Measurements from ENCODE around the gene KLHL26. TPM values are rescaled to one million over a fixed set of nuclear protein-coding genes. Genes with fewer than 3 reads are reported as not detected.

Gene KLHL26
- total RNA-seq, 6 experiments from 2014 or later, result 3.6 to 9.3 (median 7.4) TPM

GRCh38 chr19:18617562-18617961 is 19.3 kb upstream of the KLHL26 start:
- Mint-ChIP-seq H3K36me3 (ENCODE audit: low read depth) (peaks cover 7% of the 10 kb centered on the region), H3K27ac (no peak overlapping the region), H3K27me3 (ENCODE audit: insufficient read depth) (peaks cover 40% of the 10 kb centered on the region), H3K9me3 (peaks cover 9% of the 10 kb centered on the region), H3K4me3 (no peak overlapping the region), H3K4me1 (ENCODE audit: low read depth) (no peaks in the 10 kb centered on the region)
- no peak for TF ChIP-seq CTCF (IDR thresholded peaks at IDR 0.05)
- DNase-seq, result no peak

- Mint-ChIP-seq H3K36me3 (ENCODE audit: low read depth) (peaks cover 7% of the 10 kb centered on the region), H3K27ac (no peak overlapping the region), H3K4me1 (ENCODE audit: low read depth) (no peaks in the 10 kb centered on the region), H3K9me3 (peaks cover 9% of the 10 kb centered on the region), H3K27me3 (ENCODE audit: insufficient read depth) (peaks cover 41% of the 10 kb centered on the region), H3K4me3 (no peak overlapping the region)
- DNase-seq, result no peak
- no peak for TF ChIP-seq CTCF (IDR thresholded peaks at IDR 0.05)
Measured at GRCh38 chr19:18618236-18618635, 18.6 kb upstream of the KLHL26 start.

GRCh38 chr19:18620311-18620710 is 16.5 kb upstream of the KLHL26 start:
- no peak overlapping the region for H3K27ac Mint-ChIP-seq
- H3K4me1 Mint-ChIP-seq (ENCODE audit: low read depth), result no peaks in the 10 kb centered on the region
- DNase-seq, result no peak
- peaks cover 26% of the 10 kb centered on the region for H3K27me3 Mint-ChIP-seq (ENCODE audit: insufficient read depth)
- H3K36me3 Mint-ChIP-seq (ENCODE audit: low read depth), result peaks cover 7% of the 10 kb centered on the region
- H3K9me3 Mint-ChIP-seq, result peaks cover 9% of the 10 kb centered on the region
- no peak for TF ChIP-seq CTCF (IDR thresholded peaks at IDR 0.05)
- H3K4me3 Mint-ChIP-seq, result no peak overlapping the region

- Mint-ChIP-seq H3K27ac (no peak overlapping the region), H3K4me3 (no peak overlapping the region), H3K36me3 (ENCODE audit: low read depth) (peaks cover 7% of the 10 kb centered on the region), H3K4me1 (ENCODE audit: low read depth) (no peaks in the 10 kb centered on the region), H3K27me3 (ENCODE audit: insufficient read depth) (peaks cover 21% of the 10 kb centered on the region), H3K9me3 (peaks cover 9% of the 10 kb centered on the region)
- DNase-seq, result no peak
- no peak for TF ChIP-seq CTCF (IDR thresholded peaks at IDR 0.05)
Measured at GRCh38 chr19:18620902-18621301, 15.9 kb upstream of the KLHL26 start.

- Mint-ChIP-seq H3K27me3 (ENCODE audit: insufficient read depth) (peaks cover 19% of the 10 kb centered on the region), H3K27ac (no peak overlapping the region), H3K9me3 (no peaks in the 10 kb centered on the region), H3K36me3 (ENCODE audit: low read depth) (no peaks in the 10 kb centered on the region), H3K4me1 (ENCODE audit: low read depth) (no peaks in the 10 kb centered on the region), H3K4me3 (no peak overlapping the region)
- TF ChIP-seq CTCF (IDR thresholded peaks at IDR 0.05), result no peak
- DNase-seq, result no peak
Measured at GRCh38 chr19:18626906-18627305, 9.9 kb upstream of the KLHL26 start.
